Panc1 (cell line): ENCODE measurements around the gene CNGA4. TPM values are rescaled to one million over a fixed set of nuclear protein-coding genes. Genes with fewer than 3 reads are reported as not detected.
A peak's percentile ranks its signal among the peaks of the same experiment; 100 is the strongest.
"Not testable (repeated sequence)": the region's sequence is repeated elsewhere in the genome, so short reads cannot be mapped to it uniquely, and the experiment has no call there.

Experiments
- ATAC-seq: fragments of 200-7000 bp; cut with Tn5 transposase; 2 replicates; pipeline ENCODE4 v1.9.1; 2020; ENCODE audit warnings: mild to moderate bottlenecking, moderate library complexity
- BruUV-seq: library from RNA; stranded (reverse); fragments of 400-500 nt; replicated peaks from 2 replicates; lab custom pipeline; 2021; lab: Mats Ljungman, UMichigan
- CTCF ChIA-PET: fragments of 300-600 bp; sonication (Branson Sonifier 250); formaldehyde crosslinking; loops from one replicate; lab custom pipeline; 2022; ENCODE audit warnings: antibody characterized with exemption; lab: Charles Lee
- POLR2A ChIA-PET: fragments of 300-600 bp; sonication (Branson Sonifier 250); formaldehyde crosslinking; loops from one replicate; lab custom pipeline; 2022; ENCODE audit warnings: antibody characterized with exemption; lab: Charles Lee
- DNase-seq: peaks from one replicate; pipeline ENCODE4 v3.0.0-alpha.2; 2010; ENCODE audit warnings: low read depth, low spot score
- H3K27ac ChIP-seq: 2 replicates; pipeline ENCODE4 v1.5.1; 2011; ENCODE audit warnings: mild to moderate bottlenecking, low read length, inconsistent platforms
- H3K27me3 ChIP-seq: fragments of 200-500 bp; sonication (Bioruptor generic); 2 replicates; pipeline ENCODE4 v1.6.0; 2014; ENCODE audit warnings: low read length, inconsistent platforms; ENCODE audit not compliant: control insufficient read depth, insufficient read depth
- H3K36me3 ChIP-seq: fragments of 200-500 bp; sonication (Bioruptor generic); 2 replicates; pipeline ENCODE4 v1.5.1; 2014; ENCODE audit warnings: inconsistent platforms, mild to moderate bottlenecking, low read length, moderate library complexity; ENCODE audit not compliant: control insufficient read depth, insufficient read depth
- H3K4me1 ChIP-seq: 2 replicates; pipeline ENCODE4 v1.5.1; 2011; ENCODE audit warnings: inconsistent platforms, mild to moderate bottlenecking, low read length, moderate library complexity; ENCODE audit not compliant: control insufficient read depth, insufficient read depth
- H3K4me3 ChIP-seq, 2 experiments: 2 replicates each; pipeline ENCODE4 v1.5.1; 2011 to 2012; ENCODE audit warnings: low read depth in 2 of 2, low read length in 2 of 2, mild to moderate bottlenecking in 2 of 2, inconsistent platforms in 1 of 2, moderate library complexity in 1 of 2
- H3K9me3 ChIP-seq: fragments of 200-500 bp; sonication (Bioruptor generic); 2 replicates; pipeline ENCODE4 v1.5.1; 2014; ENCODE audit warnings: low read depth, mild to moderate bottlenecking, inconsistent platforms, low read length, moderate library complexity; ENCODE audit not compliant: control insufficient read depth, insufficient read depth
- CTCF ChIP-seq: fragments of 450-650 bp; IDR thresholded peaks from 2 replicates; pipeline ENCODE4 v1.5.1; 2017; ENCODE audit warnings: mild to moderate bottlenecking
- POLR2AphosphoS5 ChIP-seq: IDR thresholded peaks from 2 replicates; pipeline ENCODE4 v1.6.1; 2012; ENCODE audit warnings: mild to moderate bottlenecking, low read depth, low read length, moderate library complexity
- SIN3A ChIP-seq: IDR thresholded peaks from 2 replicates; pipeline ENCODE4 v1.6.1; 2012; ENCODE audit warnings: low read depth, mild to moderate bottlenecking, low read length, moderate library complexity, borderline replicate concordance; ENCODE audit not compliant: insufficient read depth
- TCF7L2 ChIP-seq: IDR thresholded peaks from 2 replicates; pipeline ENCODE4 v1.6.1; 2011; ENCODE audit warnings: mild to moderate bottlenecking, low read depth, low read length, inconsistent platforms
- in situ Hi-C: cut with HindIII; loops from 2 replicates; pipeline ENCODE4 v1.10.0; 2016; ENCODE audit warnings: low sequenced_read_pairs, low pct_unique_long_range_greater_than_20kb
- intact Hi-C: fragments of 100-400 bp; cut with micrococcal nuclease; formaldehyde crosslinking; loops from one replicate; pipeline ENCODE4 v1.10.0; 2022; ENCODE audit not compliant: unreplicated experiment
- total RNA-seq: library from RNA; stranded (reverse); gene quantifications from one replicate; pipeline ENCODE4 v1.2.1, GENCODE V29; 2021; ENCODE audit not compliant: unreplicated experiment
- TF ChIP-seq, protein P1 (sequence below), 2 experiments: IDR thresholded peaks; 2 replicates each; pipeline ENCODE4 v1.6.1; 2011 to 2012; ENCODE audit warnings: low read depth in 2 of 2, control low read depth in 1 of 2, low read length in 1 of 2, mild to moderate bottlenecking in 1 of 2, moderate library complexity in 1 of 2; ENCODE audit not compliant: insufficient read depth in 1 of 2

Gene CNGA4
- total RNA-seq, 1 experiment from 2014 or later, result 0.62 TPM

GRCh38 chr11:6248248-6248647 lies 9.4 kb downstream of the CNGA4 start:
- no peak for DNase-seq
- Histone ChIP-seq H3K27me3 (no peaks in the 10 kb centered on the region; the same call in 1 of the 2 replicates), H3K9me3 (no peaks in the 10 kb centered on the region), H3K4me1 (no peaks in the 10 kb centered on the region), H3K36me3 (no peaks in the 10 kb centered on the region), H3K27ac (no peak overlapping the region), H3K4me3 (no peak overlapping the region)
- no TSS peak for BruUV-seq
- ATAC-seq, result no peak
- CTCF ChIA-PET, result no interaction called here
- TF ChIP-seq SIN3A, result no peak
- no peak for TF ChIP-seq CTCF
- TF ChIP-seq POLR2AphosphoS5, result no peak
- no peak for TF ChIP-seq TCF7L2
- TF ChIP-seq, protein P1, sequence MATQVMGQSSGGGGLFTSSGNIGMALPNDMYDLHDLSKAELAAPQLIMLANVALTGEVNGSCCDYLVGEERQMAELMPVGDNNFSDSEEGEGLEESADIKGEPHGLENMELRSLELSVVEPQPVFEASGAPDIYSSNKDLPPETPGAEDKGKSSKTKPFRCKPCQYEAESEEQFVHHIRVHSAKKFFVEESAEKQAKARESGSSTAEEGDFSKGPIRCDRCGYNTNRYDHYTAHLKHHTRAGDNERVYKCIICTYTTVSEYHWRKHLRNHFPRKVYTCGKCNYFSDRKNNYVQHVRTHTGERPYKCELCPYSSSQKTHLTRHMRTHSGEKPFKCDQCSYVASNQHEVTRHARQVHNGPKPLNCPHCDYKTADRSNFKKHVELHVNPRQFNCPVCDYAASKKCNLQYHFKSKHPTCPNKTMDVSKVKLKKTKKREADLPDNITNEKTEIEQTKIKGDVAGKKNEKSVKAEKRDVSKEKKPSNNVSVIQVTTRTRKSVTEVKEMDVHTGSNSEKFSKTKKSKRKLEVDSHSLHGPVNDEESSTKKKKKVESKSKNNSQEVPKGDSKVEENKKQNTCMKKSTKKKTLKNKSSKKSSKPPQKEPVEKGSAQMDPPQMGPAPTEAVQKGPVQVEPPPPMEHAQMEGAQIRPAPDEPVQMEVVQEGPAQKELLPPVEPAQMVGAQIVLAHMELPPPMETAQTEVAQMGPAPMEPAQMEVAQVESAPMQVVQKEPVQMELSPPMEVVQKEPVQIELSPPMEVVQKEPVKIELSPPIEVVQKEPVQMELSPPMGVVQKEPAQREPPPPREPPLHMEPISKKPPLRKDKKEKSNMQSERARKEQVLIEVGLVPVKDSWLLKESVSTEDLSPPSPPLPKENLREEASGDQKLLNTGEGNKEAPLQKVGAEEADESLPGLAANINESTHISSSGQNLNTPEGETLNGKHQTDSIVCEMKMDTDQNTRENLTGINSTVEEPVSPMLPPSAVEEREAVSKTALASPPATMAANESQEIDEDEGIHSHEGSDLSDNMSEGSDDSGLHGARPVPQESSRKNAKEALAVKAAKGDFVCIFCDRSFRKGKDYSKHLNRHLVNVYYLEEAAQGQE (IDR thresholded peaks at IDR 0.05; ENCODE audit: insufficient read depth in 1 of 2, low read depth in 2 of 2, low read length in 1 of 2), result no peak
- POLR2A ChIA-PET, result no interaction called here
- in situ Hi-C loops (no loop called here), intact Hi-C loops (no loop called here)

DNA sequence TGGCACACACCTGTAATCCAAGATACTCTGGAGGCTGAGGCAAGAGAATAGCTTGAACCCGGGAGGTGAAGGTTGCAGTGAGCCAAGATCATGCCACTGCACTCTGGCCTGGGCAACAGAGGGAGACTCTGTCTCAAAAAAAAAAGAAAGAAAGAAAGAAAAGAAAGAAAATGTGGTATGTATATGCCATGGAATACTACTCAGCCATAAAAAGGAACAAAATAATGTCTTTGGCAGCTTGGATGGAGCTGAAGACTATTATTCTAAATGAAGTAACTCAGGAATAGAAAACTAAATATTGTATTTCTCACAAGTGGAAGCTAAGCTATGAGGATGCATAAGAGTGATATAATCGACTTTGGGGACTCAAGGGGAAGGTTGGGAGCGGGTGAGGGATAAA lies 10.0 kb downstream of the CNGA4 start:
- H3K4me1 ChIP-seq, H3K27me3 ChIP-seq, H3K36me3 ChIP-seq, BruUV-seq, POLR2A ChIA-PET, DNase-seq, H3K27ac ChIP-seq, intact Hi-C loops, H3K4me3 ChIP-seq, CTCF ChIA-PET, ATAC-seq, H3K9me3 ChIP-seq, in situ Hi-C loops: not testable (repeated sequence)

- Histone ChIP-seq H3K4me3 (no peak overlapping the region), H3K9me3 (no peaks in the 10 kb centered on the region), H3K4me1 (no peaks in the 10 kb centered on the region), H3K27ac (no peak overlapping the region), H3K36me3 (no peaks in the 10 kb centered on the region), H3K27me3 (peaks cover 2% of the 10 kb centered on the region)
- ChIA-PET CTCF (interaction anchor here (0.6 to 4.0 kb wide), 5 partner anchors 49 to 507 kb away, joined by 3 to 56 read pairs (median 11); no protein-coding TSS in a partner anchor), POLR2A (interaction anchor here (0.5 kb wide), 1 partner anchor 231 kb away, joined by 3 read pairs; the partner anchor contains the start of gene ARFIP2)
- in situ Hi-C loops (no loop called here), intact Hi-C loops (loop anchor here (2.0 kb wide), 2 partner anchors 65 to 103 kb away; no protein-coding TSS in a partner anchor)
- BruUV-seq, result no TSS peak
- TF ChIP-seq SIN3A (no peak), CTCF (no peak), TCF7L2 (no peak), POLR2AphosphoS5 (no peak)
- TF ChIP-seq, protein P1 (IDR thresholded peaks at IDR 0.05; ENCODE audit: insufficient read depth in 1 of 2, low read depth in 2 of 2, low read length in 1 of 2), result no peak
- peak; percentile 79 for ATAC-seq
- peak; percentile 25 for DNase-seq
Observed at GRCh38 chr11:6249770-6250555, 11.1 kb downstream of the CNGA4 start.
